Left cardiac atrium (tissue), 4 donors: ENCODE data around the gene RIMBP2. TPM values are rescaled to one million over a fixed set of nuclear protein-coding genes. Genes with fewer than 3 reads are reported as not detected.

Source experiments
- ATAC-seq, 2 donors: fragments of 200-7000 bp; cut with Tn5 transposase; one replicate each; pipeline ENCODE4 v1.9.1; 2020; ENCODE audit warnings: mild to moderate bottlenecking in 2 of 2, moderate library complexity in 2 of 2
- DNase-seq: peaks from one replicate; pipeline ENCODE4 v3.0.0-alpha.2; 2020
- intact Hi-C, 2 donors: fragments of 100-400 bp; cut with DNase I; formaldehyde crosslinking; loops; one replicate each; pipeline versions ENCODE4 v1.14.1 to v1.15.1; 2022 to 2023
- total RNA-seq, 2 donors: library from RNA; stranded (reverse); fragmentation: NEBNext Ultra II Directional; extraction: Animal tissue kit (Norgen Biotek cat#: 25700); gene quantifications; one replicate each; pipeline ENCODE4 v1.2.1, GENCODE V29; 2021
- donor health status: DM: no; HTN: yes; CAD: no.
- donor health status: DM: no; HTN: yes; CAD: no; lungs with severe emphysema.
- donor health status: DM: yes; HTN: yes; CAD: no.
- donor health status: Dilated cardiomyopathy.

Gene RIMBP2
- total RNA-seq, 2 donors from 2014 or later = 0.31 to 0.44 TPM

DNA sequence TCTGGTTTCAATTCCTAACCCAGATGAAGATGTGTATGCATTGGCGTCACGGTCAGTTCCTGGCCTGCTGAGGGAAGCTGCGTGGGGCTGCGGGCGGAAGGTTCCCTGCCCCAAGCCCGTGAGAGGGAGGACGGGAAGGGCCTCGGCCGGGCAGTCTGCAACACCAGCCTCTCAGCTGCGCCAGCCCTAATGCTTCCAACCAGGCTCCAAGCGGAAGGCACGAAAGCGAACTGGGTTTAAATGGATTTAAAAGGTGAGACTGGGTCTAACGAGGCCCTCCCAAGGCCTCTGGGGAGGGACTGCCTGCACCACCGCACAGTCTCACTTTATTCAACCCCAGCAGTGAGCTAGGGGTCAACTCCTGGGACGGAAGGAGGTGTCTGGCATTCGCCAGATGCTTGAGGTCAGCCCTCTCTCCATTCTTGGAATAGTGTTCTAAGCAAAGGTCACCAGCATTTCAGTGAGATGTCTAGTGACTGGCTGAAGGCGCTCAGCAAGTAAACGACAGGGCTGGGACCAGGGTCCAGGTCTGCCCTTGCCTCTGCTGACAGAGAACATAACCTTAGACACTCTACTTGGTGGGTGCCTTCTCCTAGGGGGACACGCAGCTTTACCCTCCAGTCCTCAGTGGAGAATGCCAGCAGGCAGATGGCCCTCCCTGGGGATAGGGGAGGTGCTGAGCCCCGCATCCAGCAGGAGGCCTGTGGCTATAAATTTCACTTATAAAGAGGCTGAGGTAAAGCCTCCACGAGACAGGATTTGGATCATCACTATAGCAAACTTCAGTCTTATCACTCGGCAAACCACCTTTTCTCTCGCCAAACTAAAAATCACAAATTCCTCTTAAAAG is 286.2 kb downstream of the RIMBP2 start:
- DNase-seq (no peak), ATAC-seq (no peak)
- intact Hi-C loops = no loop called here

DNA sequence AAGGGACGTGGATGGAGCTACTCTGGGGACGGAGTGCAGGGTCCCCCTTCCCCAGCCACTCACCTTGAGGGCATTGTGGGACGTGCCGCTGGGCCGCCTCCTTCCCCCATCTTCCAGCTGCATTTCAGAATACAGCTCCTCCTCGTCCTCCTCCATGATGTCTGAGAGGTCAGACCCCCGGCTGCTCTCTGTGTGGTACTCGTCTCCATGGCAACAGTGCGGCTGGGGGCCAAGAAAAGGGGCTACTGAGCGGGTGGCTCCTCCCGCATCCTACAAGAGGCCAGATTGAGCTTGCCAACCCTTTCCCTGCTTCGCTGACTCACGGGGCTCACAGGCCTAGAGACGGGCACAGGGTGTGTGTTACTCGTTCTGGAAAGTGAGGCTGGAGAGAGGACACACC is 288.0 kb downstream of the RIMBP2 start:
- DNase-seq = no peak
- ATAC-seq = no peak
- intact Hi-C loops = no loop called here

DNA sequence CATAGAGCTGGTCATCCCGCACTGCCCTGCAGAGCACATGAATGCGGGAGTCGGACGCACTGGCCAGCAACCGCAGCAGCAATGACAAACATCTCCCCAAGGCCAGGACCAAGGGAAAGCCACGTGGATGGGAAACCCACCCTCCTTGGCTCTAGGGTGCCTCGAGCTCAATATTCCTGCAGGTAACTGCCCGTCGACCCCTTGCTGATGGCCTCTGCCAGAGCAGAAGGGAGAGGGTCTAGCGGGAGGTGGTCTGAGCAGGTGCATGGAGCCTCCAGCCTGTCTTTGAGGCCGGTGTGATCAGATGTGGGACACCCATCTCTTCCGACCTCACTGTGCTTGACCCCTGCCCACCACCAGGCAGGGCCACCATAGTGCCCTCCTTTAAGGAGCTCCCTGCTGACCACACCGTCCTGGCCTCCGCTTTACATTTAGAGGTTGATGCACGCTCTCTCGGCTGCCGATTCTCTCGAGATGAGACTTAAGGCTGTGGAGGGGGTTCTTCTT is 288.7 kb downstream of the RIMBP2 start:
- intact Hi-C loops = no loop called here
- ATAC-seq (no peak), DNase-seq (no peak)

DNA sequence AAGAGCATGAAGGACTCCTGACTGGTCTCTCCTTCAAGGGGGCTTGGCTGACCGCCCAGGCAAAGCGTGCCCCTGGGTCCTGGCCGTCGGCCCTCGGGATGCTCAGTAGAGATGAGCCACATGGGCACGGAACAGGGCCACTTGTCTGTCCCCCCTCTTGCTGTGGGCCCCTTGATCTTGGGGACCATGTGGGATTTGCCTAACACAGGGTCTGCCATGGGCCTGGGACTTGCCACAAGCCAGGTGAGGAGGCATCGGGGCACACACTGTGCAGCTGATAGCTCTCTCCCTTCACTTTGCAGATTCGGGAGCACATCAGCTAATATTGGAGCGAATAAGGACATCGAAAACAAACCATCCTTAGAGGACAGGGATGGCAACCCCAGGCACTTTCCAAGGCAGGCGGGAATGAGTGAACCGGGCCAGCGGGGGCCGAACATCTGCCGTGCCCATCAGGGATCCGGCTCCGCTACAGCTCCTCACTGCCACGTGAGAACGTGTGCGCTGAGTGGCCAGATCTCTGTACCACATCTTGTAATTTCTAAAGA is 290.3 kb downstream of the RIMBP2 start:
- DNase-seq (no peak), ATAC-seq (no peak)
- intact Hi-C loops = no loop called here

DNA sequence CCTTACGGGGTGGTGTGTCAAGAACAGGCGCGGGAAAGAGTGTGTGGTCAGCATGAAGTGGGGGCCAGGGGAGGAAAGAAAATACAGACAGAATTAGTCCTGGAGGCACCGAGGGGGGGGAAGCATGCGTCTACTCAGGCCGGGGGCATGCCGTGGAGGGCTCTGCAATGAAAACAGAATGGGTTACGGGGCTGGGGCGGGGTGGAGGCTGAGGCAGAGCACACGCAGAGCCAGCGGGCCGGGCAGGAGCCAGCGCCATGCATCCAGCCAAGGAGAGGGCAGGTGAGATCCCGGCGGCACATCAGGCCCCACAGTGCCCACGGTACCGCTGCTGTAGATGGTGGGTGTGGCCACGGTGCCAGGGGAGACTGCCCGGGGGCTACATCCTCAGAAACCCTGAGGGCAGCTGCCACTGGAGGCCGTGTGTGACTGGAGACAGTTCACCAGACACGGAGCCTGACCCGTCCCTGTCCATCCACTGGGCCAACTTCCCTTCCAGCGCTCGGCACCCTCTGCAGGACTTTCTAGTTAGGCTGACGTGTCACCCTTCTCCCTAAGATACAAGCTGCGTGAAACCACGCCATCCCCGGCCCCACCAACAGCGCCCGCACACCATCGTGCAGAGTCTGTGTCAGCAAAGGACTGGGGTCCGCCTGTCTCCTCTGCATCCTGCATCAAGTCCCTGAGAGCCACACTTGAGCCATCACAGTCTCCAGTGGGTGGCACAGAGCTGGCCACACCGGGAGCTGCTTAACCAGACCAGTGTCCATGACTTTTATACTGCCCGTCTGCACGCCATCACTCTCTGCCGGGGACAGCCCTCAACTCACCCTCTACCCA is 291.0 kb downstream of the RIMBP2 start:
- intact Hi-C loops = no loop called here
- DNase-seq (no peak), ATAC-seq (no peak)

DNA sequence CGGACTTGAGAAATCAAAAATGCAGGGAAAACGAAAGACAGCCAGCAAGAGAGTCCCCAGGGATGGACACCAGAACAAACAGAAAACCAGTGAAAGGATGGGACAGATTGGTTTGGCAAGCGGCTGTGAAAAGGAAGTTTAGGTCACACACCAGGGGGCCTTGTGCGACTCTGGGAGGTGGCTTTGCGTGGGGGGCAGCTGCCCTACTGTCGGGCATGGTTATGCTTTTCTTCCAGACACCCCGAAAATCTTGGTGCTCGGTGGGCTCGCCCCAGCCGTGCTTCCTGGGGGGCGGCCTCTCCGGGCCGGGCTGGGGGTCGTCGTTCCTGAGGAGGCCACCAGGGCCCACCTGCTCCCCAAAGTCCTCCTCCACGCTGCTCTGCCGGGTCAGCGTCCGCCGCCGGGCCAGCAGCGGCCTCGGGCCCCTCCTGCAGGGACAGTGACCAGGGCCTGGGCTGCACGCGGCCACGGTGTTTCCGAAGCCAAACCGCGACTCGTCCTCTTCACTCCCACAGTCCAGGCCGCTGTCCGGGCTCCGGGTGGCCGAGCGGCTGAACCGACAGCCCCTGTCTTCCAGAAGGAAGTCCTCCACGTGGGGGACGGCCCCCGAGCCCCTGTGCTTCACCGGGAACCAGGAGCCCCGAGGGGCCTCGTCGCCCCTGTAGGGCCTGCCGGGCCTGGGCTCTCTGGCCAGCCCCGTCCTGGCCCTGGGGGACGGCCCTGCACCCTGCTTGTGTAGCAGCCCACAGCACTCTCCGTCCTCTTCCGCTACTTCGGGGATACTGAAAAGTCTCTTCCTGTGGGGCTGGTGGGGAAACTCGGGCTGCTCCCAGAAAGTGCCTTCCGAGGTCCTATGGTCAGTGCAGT is 291.9 kb downstream of the RIMBP2 start:
- no peak for DNase-seq
- ATAC-seq = peak in 1 of 2 donors; percentile 38
- intact Hi-C loops = no loop called here

DNA sequence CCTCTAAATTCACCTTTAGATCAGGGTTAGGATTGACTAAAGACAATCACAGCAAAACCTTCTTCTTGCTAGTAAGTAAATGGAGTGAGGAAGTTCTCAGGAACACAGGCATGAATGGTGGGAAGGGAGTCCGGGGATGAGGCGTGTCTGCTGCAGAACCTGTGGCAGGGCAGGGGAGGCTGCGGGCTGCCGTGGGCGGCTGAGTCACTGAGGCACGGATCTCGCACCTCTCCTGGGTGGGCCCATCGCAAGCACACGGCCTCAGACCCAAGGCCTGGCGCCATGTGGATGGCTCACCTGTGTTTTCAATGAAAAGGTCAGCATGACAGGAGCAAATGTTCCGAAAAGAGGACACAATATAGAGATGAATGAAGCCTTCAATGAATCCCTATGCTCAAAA is 293.0 kb downstream of the RIMBP2 start:
- intact Hi-C loops = no loop called here
- ATAC-seq = no peak
- DNase-seq = no peak

DNA sequence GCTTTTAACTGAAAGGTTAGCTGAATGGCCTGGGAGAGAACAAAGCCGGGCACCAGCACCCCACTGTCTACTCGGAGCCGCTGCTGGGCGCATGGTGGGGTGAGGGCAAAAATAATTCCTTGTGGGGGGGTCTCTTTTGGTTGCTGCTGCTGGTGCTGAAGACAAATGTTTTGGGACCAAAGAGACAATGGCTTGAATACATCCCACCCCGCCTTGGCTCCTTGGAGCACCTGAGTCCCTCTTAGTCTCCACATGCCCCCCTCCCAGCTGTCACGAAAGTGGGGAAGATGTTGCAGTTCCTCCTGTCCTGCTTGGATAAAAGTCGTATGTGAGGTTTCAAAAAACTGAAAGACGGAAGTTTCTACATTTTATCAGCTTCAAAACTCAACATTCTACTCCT is 293.4 kb downstream of the RIMBP2 start:
- ATAC-seq (no peak), DNase-seq (no peak)
- intact Hi-C loops = no loop called here

DNA sequence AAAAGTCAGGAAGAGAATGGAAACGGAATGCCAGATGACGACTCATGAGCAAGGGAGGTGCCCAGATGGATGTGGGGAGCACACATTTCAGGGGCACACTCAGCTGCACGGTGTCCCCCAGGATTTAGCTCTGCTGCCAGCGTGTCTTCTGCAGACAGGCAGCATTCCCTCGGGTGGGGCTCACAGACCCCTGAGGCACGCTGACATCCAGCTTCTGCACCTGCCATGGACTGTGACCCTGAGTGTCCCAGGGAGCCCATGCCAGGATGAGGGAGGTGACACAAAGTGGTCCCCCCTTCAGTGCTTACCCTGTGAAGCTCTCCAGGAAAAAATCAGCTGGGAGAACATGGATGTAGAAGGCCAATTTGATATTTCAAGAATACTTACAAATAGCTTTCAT is 294.2 kb downstream of the RIMBP2 start:
- ATAC-seq (no peak), DNase-seq (no peak)
- intact Hi-C loops = no loop called here

DNA sequence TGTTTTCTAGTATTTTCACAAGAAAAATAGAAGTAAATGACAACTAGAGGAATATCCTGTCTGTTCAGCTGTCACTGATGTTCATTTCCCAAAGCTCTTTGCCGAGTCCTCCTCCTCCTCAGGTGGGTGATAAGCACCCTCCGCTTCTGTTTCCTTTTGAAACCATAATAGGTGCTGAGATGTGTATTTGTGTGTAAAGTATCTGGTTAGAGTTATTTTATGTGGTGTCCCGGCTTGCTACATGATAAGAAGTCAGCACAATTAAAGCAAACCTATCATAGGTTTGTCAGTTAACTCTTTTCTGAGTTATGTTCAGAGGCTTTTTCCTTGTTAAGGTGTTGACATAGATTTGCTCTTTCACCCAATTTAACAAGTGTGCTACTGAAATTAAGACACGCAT is 296.0 kb downstream of the RIMBP2 start:
- DNase-seq (no peak), ATAC-seq (no peak)
- intact Hi-C loops = no loop called here

DNA sequence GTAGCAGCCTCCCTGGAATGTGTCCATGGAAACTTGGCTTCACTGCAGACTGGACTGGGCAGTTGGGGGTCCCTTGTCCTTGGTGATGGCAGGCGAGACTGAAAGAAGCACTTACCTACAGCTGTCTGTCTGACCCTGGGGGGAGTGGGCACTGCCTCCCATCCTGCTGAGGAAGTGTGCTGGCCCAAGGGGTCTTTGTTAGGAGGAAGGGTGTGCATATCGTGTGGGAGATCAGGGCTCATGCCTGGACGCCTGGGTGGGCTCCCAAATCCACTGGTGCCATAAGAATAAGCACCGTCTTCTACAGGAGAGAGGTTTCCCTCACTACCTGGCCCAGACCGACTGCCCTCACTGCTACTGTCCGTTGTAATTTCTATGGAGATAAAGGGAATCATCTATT is 297.0 kb downstream of the RIMBP2 start:
- intact Hi-C loops = no loop called here
- DNase-seq (no peak), ATAC-seq (no peak)

DNA sequence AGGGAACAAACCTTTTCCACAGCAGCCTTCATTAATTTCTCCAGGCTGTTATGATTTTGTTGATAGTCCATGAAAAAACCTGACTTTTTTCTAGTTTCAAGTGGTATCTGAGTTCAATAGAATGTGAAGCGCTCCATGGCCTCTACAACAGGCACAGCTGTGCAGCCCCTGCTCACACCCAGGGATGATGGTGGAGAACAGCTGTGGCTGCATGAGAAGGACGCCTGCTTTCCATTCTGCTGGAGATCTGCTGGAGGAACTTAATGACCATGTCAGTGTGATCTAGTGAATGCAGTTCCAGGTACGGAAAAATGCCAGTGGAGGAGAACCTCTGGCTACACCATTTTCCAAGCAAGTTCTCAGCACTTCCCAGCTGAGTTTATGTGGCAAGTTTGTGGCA is 297.8 kb downstream of the RIMBP2 start:
- DNase-seq = no peak
- ATAC-seq = no peak
- intact Hi-C loops = no loop called here

DNA sequence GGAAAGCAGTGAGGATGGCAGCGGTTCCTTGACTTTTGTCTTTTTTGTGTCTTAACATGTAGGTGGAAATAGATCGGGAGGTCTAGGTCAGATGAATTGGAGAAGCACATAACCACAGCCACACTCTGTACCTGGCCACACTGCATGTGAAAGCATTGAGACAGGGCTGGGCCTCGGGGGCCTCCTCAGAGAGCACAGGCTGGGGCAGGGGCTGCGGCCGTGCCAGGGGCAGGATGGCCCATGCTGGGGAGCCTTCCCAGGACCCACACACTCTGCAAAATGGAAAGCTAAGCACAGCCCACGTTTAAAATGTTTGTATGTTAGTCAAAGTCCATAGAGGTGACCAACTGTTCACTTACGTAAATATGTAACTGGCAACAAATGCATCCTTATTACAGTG is 301.7 kb downstream of the RIMBP2 start:
- DNase-seq = no peak
- no peak for ATAC-seq
- intact Hi-C loops = no loop called here

DNA sequence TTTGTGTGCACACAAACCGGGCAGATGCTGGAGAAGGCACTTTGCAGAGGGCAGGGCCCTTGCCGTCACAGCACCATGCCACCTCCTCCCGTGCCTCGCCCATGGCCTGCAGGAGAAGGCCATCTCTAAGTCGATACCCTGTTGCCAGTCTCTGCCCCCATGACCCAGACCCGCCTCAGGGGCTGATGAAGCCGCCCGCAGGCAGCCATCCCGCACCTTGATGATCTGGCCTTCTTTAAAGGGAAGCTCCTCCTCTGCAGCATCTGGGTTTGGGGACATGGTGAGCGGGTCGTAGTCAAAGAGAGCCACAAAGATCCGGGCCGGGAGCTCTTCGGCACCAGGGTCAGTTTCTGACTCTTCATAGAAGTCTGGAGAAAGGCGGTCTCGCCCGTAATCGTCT is 302.2 kb downstream of the RIMBP2 start:
- intact Hi-C loops = no loop called here
- ATAC-seq = no peak
- no peak for DNase-seq

DNA sequence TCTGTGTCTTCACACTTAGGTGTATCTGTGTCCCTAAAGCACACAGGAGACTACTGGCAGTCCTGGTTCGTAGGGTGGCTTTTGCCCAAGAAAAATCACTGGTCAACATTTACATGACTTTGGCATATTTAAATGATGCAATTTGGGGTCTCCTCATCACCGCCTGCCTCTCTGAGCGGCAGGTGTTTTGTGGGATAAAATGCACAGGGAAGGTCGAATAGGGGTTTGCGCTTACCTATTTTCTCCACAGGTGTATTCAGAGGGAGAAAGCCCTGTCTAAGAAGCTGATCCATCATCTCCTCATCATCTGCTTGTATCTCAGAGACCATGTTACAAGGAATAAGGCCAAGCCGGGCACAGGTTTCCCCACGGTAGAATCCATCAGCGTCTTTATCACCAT is 303.7 kb downstream of the RIMBP2 start:
- no peak for DNase-seq
- ATAC-seq = no peak
- intact Hi-C loops = no loop called here

DNA sequence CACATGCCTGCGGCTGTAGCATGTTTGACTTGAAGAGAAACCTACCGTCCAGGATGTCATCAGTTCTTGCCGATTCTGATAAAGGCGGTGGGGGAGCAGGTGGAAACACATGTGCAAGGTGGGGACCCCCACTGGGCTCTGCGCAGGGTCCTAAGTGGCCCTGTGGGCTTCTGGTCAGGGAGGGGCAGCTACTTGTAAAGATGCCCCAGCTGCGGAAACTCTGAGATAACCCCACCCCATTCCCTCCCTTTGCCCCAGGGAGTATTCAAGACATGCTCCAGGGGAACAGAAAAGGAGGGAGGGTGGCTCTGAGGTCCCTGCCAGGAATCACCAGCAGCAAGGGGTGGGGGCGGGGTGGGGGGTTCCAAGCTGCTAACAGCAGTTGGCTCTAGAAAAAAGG is 310.8 kb downstream of the RIMBP2 start:
- intact Hi-C loops = no loop called here
- ATAC-seq (no peak), DNase-seq (no peak)

DNA sequence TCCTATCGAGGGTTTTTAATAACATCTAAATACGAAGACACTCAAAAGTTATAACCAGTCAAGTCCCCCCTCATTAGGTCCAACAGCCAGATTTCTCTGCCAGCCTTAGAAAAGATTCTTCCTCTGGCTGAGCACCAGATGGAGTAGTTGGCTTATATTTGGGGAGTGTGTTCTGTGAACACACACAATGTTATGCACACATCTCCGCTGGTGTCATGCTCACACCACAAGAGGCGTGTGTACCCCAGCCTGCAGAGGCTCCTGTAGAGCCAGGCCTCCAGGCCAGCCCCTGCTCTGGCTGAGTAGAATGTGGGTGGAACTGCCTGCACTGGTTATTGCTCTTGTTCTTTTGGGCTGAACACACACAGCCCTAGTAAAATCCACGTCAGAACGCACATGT is 314.4 kb downstream of the RIMBP2 start:
- DNase-seq (no peak), ATAC-seq (peak; percentile 16 to 67)
- intact Hi-C loops = loop anchor here (1.0 to 5.0 kb wide), 2 partner anchors 346 to 347 kb away; no protein-coding TSS in a partner anchor

DNA sequence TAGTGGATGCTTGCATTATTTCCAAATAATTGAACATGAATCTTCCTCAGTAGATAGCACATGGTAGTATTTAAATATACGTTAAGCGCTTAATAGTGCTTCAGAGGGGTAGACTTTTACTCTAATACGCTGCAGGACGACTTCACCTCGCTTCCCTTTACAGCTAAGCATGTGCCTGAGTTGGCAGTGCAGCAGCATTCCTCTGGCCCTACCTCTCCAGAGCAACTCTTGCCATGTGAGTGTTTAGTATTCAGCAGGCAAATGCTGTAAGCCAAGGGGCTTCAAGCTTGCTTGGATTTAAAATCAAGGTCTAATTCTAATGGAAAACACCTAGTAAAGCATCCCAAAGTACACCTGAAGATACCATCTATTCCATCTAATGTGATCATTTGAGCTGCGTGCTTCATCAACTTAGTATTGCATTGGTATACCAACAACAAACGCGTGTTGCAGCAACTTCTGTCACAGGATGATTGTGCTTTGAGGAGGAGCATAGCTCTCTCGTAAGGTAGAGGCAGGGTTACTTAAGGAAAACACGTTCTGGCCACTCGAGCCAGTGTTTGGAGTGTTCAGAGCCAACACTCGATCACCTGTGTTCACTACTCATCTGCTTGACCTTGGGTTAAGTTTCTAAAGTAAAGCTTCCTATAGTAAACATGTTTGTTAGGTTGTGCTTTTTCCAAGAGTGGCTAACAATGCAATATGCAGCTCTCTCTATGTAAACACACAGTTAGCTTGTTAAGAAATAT is 317.8 kb downstream of the RIMBP2 start:
- ATAC-seq = no peak
- intact Hi-C loops = no loop called here
- no peak for DNase-seq
